MM.1S (cell line): ENCODE measurements around the gene ZPBP2.

ENCODE experiments used
- EZH2phosphoT487 ChIP-seq: fragments of 300-600 bp; sonication (generic); IDR thresholded peaks from 2 replicates; pipeline ENCODE4 v1.6.1; 2018; ENCODE audit warnings: antibody characterized with exemption, low read length
- TF ChIP-seq, protein P1 (sequence below): fragments of 300-600 bp; sonication (generic); IDR thresholded peaks from 2 replicates; pipeline ENCODE4 v1.5.1; 2016; ENCODE audit warnings: antibody characterized with exemption, low read length, mixed read lengths

DNA sequence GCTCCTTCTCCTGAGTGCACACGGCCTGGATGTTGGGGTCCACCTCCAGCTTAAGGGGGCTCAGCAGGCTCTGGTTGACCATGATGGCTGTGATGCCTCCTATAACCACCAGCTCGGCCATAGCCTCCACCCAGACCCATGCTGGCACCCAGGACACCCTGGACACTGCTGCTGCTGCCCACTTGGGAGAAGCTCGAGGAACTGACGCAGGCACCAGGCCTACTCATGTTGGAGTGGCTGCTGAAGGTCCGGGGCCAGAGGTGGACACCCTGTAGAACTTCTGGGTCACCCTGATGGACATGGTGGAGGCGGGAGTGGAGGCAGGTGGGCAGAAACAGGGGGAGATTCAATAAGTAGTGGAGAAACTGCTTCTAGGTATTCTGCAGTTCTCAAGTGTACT lies 31.9 kb upstream of the ZPBP2 start:
- TF ChIP-seq EZH2phosphoT487 = no peak
- TF ChIP-seq, protein P1, sequence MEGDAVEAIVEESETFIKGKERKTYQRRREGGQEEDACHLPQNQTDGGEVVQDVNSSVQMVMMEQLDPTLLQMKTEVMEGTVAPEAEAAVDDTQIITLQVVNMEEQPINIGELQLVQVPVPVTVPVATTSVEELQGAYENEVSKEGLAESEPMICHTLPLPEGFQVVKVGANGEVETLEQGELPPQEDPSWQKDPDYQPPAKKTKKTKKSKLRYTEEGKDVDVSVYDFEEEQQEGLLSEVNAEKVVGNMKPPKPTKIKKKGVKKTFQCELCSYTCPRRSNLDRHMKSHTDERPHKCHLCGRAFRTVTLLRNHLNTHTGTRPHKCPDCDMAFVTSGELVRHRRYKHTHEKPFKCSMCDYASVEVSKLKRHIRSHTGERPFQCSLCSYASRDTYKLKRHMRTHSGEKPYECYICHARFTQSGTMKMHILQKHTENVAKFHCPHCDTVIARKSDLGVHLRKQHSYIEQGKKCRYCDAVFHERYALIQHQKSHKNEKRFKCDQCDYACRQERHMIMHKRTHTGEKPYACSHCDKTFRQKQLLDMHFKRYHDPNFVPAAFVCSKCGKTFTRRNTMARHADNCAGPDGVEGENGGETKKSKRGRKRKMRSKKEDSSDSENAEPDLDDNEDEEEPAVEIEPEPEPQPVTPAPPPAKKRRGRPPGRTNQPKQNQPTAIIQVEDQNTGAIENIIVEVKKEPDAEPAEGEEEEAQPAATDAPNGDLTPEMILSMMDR = no peak
